RPMI7951 (cell line): ENCODE data around the gene CCIN. TPM values are rescaled to one million over a fixed set of nuclear protein-coding genes. Genes with fewer than 3 reads are reported as not detected.

Source experiments
- DNase-seq: peaks from one replicate; pipeline ENCODE4 v3.0.0-alpha.2; 2012; ENCODE audit warnings: low read depth
- total RNA-seq: library from RNA; depleted of rRNA; stranded (reverse); fragments of >200 nt; shearing (Covaris generic); gene quantifications from 2 replicates; pipeline ENCODE4 v1.2.3, GENCODE V29; 2014

The CCIN gene
- total RNA-seq, 1 experiment from 2014 or later = 0.24 TPM

DNA sequence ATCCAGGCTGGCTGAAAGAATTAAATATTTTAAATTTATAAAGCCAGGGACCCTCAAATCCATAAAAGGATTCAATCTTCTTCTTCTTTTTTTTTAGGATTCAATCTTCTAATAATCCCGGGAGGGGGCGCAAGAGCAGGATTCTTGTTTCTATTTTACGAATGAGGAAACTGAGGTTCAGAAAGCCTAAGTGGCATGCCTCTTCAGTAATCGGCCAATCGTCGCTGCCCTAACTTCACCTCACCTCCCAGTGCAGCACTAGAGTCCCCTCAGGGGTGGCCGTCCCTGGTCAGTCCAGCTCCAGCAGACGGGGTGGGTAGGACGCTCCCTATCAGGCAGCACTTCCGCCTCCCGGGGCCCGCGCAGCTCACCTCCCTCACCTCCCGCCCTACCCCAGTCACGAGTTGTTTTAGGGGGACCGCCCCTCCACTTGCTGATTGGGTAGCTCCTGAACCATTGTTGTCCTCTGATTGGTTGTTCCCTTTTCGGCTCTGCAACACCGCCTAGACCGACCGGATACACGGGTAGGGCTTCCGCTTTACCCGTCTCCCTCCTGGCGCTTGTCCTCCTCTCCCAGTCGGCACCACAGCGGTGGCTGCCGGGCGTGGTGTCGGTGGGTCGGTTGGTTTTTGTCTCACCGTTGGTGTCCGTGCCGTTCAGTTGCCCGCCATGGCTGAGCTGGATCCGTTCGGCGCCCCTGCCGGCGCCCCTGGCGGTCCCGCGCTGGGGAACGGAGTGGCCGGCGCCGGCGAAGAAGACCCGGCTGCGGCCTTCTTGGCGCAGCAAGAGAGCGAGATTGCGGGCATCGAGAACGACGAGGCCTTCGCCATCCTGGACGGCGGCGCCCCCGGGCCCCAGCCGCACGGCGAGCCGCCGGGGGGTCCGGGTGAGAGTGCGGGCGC lies 21.5 kb downstream of the CCIN start, which contains the start of gene CLTA:
CLTA (plus strand) TSS at position 534 of the 902 bp plus-strand sequence; CDS start at position 670, 136 bp downstream.
- DNase-seq = peak; percentile 99

DNA sequence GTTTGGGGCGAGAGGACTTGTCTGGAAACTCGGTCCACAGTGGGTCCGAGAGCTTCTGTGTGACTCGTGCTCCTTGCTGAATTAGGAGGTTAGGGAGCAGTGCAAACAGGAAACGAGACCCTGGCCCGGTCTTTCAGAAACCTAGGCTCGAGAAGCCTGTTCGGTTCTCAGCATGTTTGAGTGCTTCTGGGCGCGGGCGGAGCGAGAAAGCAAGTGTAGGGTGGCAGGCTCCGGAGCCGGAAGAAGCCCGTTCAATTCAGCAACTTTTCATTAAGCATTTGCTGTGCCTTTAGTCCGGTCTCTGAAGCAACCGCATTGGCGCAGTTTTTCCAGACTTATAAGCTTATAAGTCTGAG lies 22.1 kb downstream of the CCIN start:
- DNase-seq = peak; percentile 21

DNA sequence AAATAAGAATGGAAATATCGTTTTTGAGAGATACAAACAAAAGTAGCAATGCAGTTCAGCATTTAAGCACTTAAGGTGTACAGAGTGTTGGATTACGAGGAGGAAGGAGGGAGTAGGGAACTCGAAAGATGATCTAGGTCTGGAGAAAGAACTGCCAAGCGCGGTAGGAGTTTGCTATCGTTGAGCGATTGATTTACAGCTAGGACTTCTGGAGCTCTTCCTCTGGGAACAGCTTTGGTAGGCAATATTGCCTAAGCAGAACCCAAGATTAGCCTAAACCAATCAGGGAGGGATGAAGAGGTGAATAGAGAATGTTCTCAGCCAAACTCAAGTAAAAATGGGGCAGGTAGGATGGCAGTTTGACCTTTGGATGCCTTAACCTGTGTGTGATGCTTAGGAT lies 22.5 kb downstream of the CCIN start:
- no peak for DNase-seq

DNA sequence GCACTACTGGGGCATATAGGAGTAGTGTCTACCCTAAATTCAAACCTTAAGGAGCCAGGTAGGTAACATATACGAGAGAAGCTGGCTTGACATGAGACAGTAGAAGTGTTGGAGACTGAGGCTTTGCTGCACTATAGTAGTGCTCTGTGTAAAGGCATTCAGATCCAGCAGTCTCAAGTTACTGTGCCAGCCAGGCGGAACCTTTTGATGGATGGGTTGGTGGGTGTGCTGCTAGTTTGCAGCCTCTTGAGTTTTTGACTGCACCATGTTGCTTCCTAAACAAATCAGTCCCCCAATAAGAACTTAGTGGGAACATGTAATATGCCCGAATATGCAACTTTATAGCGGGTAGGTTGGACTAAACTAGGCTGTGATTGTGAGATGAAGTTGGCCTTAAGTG lies 23.0 kb downstream of the CCIN start:
- no peak for DNase-seq

DNA sequence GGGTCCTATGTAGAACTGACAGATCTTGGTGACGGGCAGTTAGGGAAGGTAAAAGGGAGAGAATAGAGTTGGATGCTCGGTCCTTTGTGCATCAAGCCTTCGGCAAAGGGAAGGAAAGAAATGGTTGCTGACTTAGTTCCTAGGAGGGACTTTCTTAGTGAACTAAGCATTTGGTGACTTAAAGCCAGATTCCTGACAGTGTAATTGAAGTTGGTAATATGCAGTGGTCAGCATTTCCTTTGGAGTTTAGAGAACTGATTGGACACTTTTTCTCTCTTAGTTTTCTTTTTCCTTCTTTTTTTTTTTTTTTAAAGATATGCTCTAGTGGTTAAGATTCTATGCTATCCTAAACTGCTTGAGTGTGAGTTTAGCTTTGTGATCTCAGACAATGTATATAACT lies 23.8 kb downstream of the CCIN start:
- no peak for DNase-seq

DNA sequence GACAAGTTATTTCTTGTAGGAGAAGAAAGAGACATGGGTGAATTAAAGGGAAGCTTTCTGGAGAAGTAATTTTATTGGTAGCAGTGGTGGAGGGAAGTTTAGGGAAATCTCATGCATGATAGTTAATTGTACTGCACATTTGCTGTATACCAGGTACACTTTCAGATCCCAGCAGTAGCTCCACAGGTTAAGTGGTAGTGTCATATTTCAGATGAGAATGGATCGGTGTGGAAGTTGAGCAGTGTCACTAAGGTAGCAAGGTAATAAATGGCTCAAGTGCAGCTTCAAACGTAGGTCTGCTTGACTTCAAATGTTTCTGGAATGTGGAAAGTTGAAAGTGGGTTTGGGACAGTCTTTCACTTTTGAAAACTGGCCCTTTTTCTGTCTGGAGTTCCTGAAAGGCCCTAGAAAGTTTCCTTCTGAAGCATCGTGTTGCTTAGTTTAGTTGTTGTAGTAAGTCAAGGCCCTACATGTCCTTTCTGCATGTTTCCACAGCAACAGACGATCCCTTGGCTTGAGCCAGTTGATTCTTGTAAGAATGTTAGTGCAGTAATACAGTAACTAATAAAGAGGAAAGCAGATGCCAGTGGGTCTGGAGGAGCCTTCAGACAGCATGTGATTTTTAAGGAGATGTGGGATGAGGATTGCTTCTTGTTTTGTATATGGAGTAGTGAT lies 25.3 kb downstream of the CCIN start:
- no peak for DNase-seq

DNA sequence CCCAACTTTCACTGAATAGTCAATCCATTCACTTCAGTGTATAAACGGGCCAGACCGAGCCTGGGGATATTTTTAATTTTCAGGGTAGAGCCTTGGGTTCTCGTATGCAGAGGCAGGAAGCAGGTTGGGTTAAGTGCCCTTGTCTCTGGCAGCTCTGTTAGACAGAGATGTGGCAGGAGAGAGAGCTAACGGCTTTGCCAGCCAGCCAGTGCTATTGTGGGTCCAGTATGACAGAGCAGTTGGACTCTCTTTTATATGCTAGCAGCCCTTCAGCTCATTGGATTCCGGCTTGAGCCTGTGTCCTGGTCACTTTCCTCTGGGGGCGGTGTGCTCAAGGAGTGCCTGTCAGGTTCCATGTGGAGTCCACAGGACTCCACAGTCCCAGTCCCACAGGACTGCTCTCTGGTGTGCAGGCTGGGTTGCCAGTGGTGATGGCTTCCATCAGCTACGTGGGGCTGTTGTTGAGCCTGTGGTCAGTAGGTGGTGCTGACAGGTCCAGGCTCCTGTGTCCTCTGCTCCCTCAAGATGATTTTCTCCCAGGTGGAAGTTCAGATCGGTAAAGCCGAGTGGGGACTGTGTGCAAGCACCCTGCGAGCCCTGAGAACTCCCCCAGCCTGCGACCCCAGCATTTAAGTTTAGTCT lies 35.8 kb downstream of the CCIN start:
- no peak for DNase-seq

DNA sequence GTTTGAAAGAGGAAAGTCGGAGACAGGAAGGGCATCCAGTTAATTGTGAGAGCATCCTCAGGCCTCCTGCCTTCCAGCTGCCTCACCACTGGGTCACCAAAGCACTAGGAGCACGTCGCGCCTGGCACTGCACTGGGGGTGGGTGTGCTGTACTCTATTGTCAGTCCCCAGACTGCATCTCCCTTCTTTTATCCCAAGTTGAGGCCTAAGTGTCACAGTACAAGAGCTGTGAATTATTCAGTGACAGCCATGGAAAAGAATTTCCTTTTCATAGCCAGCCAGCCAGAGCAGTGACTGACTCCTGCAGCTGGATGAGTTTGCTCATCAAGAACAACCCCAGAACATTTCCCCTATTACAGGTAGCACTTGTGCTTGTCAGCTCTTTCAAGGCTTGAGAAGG lies 37.8 kb downstream of the CCIN start:
- peak; percentile 32 for DNase-seq

DNA sequence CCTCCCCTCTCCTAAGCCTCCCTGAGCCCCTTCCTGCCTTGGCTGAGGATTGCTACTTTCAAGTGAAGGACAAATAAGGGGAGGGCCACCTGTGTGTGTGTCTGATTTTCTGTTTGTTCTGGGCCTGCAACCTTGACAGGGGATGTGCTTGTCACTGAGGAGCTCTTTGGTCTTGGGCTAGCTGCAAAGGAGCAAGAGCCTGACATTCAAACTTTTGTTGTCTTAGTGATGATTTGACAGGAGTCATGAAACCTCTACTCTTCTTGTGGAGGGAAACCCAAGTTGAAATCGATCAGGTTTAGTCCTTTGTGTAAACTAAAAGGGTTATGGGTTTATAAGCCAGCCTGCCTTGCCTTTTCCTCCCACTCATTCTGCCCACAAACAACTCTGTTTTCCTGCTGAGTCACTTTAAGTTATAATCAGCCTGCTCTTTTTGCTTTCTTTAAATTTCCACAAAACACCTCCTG lies 38.4 kb downstream of the CCIN start:
- peak; percentile 42 for DNase-seq

DNA sequence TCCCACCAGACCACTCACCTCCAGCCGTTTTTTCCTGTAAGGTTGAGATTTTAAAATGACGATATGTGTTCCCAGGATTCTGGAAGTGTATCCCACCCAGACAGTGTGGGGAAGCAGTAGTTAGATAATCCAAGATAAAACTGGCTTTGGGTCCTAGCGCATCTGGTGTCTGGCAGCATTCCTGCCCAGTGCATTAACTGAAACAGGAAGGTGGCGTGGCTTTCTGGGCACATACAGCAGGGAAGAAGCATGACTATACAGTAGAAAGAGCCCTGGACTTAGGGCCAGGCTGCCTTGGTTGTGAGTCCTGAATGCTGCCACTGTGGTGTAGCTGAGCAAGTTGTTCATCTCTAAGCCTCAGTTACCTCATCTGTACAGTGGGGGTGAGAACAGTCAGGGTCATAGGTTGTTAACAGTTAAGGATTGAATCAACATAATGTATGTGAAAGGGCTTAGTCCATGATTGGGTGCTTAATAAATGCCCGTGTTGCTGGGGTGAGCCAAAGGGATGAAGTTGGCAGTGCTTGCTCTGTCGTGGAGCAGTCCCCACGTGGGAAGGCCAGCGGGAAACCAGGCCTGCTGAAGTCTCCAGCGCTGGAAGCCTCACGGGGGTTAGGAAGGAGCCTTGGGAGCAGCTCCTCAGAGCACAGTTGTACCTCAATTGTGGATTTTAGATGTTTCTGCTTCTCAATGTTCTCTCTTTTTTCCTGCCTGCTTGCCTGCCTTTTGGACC lies 39.5 kb downstream of the CCIN start:
- no peak for DNase-seq

DNA sequence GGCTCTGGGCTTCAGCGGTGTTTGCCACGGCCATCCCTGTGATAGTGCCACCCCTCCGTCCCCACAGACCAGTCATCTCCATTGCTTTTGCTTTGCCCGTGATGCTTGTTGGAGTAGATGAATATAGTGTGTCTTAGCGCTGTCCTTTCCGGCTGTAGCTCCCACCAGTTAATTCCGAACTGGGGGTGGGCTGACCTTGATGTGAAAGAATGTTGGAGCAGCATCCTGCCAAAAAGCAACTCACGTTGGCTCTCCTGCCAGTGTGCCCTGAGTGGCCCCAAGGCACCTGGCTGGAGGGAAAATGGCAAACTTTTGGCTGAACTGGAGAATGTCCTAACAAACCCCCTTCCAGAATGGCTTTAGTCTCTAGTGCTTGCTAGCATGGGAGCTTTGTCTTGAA lies 41.5 kb downstream of the CCIN start:
- no peak for DNase-seq

DNA sequence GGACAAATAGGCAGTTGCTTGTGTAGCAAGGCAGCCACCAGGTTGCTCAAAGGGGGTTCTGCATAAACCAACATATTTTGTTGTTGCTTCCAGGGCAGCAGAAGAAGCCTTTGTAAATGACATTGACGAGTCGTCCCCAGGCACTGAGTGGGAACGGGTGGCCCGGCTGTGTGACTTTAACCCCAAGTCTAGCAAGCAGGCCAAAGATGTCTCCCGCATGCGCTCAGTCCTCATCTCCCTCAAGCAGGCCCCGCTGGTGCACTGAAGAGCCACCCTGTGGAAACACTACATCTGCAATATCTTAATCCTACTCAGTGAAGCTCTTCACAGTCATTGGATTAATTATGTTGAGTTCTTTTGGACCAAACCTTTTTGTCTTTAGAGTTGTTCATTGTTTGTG lies 42.3 kb downstream of the CCIN start:
- DNase-seq = no peak

DNA sequence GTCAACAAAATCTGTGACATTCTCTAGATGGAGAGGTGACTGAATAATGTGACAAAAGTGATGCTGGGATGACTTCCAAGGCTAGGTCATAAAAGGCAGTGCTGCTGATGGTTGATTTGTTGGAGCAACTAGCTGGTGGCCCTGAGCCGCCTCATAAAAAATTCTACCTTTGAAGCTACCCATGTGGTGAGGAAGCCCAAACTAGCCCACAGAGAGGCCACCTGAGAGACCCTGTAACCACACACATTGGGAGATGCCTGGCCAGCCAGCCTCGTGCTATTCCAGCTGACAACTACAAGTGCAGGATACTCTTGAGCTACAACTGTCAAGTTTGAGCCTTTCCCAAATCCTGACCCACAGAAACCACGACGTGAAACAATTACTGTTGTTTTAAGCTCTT lies 44.2 kb downstream of the CCIN start:
- DNase-seq = no peak

DNA sequence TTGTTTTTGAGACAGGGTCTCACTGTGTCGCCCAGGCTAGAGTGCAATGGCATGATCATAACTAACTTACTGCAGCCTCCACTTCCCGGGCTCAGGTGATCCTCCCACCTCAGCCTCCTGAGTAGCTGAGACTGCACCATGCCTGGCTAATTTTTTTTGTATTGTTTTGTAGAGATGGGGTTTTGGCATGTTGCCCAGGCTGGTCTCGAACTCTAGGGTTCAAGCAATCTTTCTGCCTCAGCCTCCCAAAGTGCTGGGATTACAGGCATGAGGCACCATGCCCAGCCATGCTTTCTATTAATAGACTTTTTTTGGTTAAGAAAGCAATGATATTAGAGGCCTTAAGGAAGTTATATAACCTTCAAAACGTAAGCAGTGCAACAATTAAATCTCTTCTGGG lies 44.8 kb downstream of the CCIN start:
- DNase-seq = no peak

DNA sequence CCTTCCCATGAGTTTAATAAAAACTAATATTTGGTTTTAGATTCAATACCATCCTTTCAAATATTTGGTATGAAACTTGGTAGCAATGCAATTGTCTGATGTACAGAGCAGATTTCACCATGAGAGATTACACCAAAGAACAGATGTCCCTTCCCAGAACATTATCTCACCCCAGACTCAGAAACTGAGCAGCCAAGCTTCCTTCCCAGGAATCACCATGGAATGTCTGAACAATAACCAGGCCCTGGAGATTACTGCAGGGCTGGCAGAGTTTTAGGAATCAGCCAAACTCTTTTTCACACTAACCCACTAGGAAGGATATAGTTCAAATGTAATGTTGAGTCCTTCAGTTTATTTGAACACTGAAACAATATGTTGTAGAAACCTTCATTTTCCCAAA lies 45.4 kb downstream of the CCIN start:
- DNase-seq = no peak

DNA sequence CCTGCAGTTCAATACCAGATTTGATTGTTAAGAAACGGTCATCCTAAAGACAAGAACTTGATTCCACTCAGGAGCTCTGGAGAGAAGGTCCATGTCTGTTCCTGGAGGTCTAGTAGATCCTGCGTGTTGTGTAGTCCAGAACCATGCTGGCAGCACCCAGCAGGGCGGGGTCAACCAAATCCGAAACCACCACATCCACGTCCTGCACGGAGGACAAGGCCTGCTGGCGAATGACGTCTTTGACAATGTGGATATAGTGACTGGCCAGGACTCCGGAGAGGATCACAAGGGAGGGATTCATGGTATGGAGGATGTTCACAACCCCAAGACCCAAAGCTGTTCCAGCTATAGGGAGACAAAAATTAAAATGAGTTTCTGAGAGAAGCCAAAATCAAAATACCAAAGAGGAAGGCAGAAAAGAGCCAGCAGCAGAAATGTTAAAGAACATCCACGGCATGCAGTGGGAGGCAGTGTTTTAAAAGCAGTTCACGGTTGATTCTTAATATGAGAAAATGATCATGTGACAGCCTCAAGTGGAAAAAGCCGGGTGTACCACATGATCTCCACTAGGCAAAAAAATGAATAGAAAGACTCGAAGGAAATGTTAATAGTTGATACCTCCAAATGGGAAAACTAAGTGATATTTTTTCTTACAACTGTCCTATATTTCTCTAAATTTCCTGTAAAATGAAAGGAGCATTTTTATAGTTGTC lies 48.2 kb downstream of the CCIN start:
- no peak for DNase-seq

DNA sequence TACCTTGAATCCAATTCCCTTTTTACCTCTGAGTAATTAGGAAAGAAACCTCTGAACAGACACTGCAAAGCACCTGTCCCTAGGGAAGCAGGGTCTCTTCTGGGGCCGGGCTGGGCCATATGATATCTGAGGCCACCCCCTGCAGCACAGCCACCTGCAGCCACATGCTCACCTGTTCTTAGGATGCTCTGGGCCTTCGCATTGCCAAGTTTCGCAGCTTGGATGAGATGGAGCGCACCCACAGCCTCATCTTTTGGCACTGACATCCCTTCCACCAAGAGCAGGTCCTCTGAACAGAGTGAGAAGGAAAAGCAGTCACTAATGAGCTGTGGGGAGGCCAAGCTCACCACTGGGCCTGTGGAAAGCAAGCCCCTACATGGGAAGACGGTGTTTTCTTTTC lies 48.8 kb downstream of the CCIN start:
- DNase-seq = no peak

DNA sequence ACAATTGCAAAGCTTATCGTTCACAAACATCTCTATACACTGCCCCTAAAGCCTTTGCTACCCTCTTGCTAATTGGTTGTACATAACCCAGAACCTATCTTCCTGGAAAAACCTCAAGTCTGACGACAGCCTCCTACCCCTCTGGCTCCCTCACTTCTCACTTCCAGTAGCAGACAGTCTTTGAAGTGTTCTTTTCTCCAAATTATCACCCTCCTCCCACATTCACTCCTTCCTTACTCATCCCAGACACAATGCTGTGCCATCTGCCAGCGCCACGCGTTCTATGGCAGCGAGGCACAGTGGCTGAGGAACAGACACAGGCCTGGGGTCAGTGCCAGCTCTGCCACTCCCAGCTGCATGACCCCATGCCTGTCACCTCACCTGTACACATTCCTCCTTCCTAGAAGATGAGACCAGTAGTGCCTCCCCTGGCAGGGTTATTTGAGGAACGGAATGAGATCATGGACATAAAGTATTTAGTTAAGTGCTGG lies 49.3 kb downstream of the CCIN start:
- DNase-seq = no peak
